HEK293 (cell line): ENCODE measurements around the gene MYL2.

Source experiments
- GLI4 ChIP-seq: fragments of 450-650 bp; formaldehyde crosslinking; IDR thresholded peaks from 2 replicates; pipeline ENCODE4 v1.5.1; 2016; ENCODE audit warnings: missing biosample characterization, missing genetic modification characterization
- ZNF211 ChIP-seq: fragments of 450-650 bp; formaldehyde crosslinking; IDR thresholded peaks from 2 replicates; pipeline ENCODE4 v1.5.1; 2016; ENCODE audit warnings: low read depth, missing biosample characterization, missing genetic modification characterization
- ZNF549 ChIP-seq: fragments of 450-650 bp; IDR thresholded peaks from 2 replicates; pipeline ENCODE4 v1.5.1; 2018; ENCODE audit warnings: missing biosample characterization, missing genetic modification characterization, mild to moderate bottlenecking, inconsistent platforms, moderate library complexity
- ZNF768 ChIP-seq: fragments of 450-650 bp; formaldehyde crosslinking; IDR thresholded peaks from 2 replicates; pipeline ENCODE4 v1.5.1; 2018; ENCODE audit warnings: missing biosample characterization, mild to moderate bottlenecking, missing genetic modification characterization
- TF ChIP-seq, protein P1 (sequence below): fragments of 450-650 bp; formaldehyde crosslinking; IDR thresholded peaks from 2 replicates; pipeline ENCODE4 v1.5.1; 2016; ENCODE audit warnings: missing biosample characterization, missing genetic modification characterization

DNA sequence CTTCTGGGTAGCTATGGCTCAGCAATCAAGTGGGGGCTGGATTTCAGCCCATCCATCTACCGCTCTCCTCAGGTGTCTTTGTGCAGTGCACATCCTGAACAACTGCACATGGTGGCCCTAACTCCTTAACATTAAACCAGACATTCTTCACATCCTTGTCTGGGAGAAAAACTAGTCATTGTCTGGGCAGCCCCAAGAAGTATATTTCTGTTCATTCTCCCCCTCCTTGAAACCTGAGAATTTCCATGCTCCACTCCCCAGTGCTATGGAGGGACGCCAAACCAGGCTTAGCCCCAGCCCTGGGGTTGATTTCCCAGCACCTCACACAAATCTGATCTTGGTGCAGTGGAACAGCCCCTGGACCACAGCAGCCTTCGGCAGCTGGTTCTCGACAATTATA, 13.4 kb downstream of the MYL2 start:
- TF ChIP-seq GLI4 (tag by site-specific recombination) = no peak
- TF ChIP-seq ZNF549 = no peak
- TF ChIP-seq, protein P1, sequence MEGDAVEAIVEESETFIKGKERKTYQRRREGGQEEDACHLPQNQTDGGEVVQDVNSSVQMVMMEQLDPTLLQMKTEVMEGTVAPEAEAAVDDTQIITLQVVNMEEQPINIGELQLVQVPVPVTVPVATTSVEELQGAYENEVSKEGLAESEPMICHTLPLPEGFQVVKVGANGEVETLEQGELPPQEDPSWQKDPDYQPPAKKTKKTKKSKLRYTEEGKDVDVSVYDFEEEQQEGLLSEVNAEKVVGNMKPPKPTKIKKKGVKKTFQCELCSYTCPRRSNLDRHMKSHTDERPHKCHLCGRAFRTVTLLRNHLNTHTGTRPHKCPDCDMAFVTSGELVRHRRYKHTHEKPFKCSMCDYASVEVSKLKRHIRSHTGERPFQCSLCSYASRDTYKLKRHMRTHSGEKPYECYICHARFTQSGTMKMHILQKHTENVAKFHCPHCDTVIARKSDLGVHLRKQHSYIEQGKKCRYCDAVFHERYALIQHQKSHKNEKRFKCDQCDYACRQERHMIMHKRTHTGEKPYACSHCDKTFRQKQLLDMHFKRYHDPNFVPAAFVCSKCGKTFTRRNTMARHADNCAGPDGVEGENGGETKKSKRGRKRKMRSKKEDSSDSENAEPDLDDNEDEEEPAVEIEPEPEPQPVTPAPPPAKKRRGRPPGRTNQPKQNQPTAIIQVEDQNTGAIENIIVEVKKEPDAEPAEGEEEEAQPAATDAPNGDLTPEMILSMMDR (tag by site-specific recombination) = no peak
- no peak for TF ChIP-seq ZNF211 (tag by site-specific recombination)
- no peak for TF ChIP-seq ZNF768 (tag by site-specific recombination)
